NCI-H2107 treated with DMSO at 0.1 percent for 48 hours (cell line): ENCODE data around the gene CYP3A7.
A peak's percentile ranks its signal among the peaks of the same experiment; 100 is the strongest.
"Not testable (repeated sequence)": the region's sequence is repeated elsewhere in the genome, so short reads cannot be mapped to it uniquely, and the experiment has no call there.

Source experiments
- DNase-seq: peaks from one replicate; lab custom pipeline; 2025; ENCODE audit not compliant: unreplicated experiment; lab: John Stamatoyannopoulos, UW

CYP3A7 gene

DNA sequence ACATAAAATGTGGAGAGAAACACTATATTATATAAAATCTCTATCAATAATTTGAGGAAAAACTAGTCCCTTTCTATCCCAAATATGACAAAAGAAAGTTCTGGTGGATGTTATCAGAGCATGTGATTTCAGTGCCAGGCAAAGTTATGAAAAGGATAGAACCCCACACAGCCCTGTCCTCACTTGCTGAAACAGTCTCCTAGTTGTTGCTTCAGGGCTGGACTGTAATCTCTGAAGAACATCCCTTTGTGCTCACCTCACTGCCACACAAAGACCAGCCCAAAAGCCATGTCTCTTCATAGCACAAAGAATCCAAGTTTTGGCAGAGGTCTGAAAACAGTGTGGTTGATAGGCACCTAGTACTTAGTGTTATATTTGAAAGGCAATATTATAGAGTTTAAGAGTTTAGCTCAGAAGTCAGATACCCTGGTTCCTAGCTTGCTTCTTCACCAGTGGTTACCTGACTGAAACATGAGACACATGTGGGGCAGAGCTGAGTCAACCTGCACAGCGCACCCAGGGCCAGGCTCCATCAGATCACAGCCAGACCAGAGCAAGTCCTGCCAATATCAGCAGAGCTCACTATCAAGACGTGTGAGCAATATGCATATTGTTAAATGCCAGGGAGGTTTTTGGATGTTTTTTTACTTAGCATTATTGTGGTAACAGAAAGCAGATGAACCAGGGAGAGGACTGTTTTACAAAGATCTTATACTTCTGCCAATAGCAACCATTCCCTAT lies 25.0 kb downstream of the CYP3A7 start:
- DNase-seq = no peak

DNA sequence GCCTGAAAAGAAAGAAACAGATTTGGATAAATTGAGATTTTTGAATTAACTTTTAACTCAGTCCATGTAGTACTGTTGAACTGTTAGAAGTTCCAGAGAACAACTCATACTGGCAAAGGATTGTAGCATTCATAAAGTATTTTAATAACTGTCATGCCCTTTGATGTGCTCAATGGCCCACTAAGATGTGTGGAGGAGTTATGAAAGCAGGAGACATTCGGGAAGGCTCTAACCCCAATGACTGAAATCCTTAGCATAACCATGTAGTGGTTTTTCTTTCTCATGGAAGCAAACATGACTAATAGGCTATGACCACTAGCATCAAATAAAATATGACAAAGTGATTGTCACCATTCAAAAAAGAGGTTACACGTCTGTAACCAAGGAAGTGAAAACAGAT lies 25.7 kb downstream of the CYP3A7 start:
- no peak for DNase-seq

GRCh38 chr7:99707096-99707495 lies 27.9 kb downstream of the CYP3A7 start:
- no peak for DNase-seq

DNA sequence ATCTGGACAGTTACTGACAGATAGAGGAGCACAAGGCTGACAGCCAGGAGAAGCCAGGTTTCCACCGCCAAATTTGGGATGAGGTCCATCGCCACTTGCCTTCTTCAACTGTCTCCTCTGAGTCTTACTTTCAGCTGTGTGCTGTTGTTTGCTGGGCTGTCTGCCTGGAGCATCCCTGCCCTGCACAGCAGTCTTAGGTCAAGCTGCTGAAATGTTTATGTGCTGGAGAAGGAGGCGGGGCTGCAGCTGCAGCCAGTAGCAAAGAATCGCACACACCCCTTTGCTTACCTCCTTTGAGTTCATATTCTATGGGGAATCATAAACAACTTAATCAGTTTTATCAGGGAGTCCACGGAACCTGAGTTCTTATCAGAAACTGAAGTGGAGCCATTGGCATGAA lies 35.0 kb downstream of the CYP3A7 start:
- no peak for DNase-seq

DNA sequence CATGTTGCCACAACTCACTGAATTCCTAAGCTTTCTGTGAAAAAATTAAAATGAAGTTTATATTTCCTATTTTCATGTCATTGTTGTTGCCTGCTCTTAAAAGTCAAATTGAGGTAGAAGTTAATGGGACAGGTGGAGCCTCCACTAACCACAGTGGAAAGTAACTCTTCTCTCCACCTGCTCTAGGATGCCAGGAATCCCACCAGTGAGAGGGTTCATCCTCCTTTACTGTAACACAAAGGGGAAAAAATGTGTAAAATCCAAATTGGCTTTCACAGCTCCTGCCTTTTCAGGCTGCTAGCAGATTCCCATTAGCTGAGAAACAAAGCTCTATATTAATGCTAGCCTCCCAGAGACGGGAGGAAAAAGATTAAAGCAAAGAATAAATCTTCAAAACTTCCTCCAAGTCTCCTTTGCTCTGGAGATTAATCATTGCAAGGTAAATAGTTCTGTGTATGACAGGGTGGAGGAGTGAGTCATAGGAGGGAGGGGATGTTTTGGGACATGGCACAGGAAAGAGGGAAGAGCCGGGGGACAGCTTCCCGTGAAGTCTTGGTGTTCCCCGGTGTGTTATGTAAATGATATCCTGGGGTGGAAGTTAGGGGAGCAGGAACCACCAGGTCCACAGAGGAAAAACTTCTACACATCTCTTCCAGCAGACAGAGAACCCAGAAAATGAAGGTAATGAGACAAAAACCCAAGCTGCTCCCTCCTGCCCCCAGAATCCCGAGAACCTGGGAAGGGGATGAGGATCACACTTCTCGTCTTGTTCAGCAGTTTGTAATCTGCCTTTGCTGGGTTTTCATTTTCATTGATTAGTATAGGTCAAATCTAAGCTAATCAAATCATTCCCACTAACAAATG lies 35.9 kb downstream of the CYP3A7 start:
- DNase-seq = not testable (repeated sequence)

DNA sequence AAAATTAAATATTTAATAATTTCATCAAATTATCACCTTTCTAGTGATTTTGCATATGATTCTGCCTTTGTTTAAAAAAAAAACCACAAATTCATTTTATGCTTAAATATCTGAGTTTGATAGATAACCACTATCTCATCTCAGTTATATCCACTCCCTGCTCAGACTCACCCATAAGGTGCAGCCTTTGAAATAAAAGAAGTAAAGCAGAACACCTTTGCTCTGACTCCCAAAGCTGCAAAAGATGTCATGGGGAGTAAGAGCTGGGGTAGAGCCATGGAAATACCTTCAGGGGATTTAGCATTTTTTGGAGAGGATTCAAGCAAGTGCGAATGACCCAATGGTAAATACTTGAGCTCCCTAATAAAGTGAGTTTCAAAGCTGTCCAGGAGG lies 40.1 kb downstream of the CYP3A7 start:
- DNase-seq = no peak

DNA sequence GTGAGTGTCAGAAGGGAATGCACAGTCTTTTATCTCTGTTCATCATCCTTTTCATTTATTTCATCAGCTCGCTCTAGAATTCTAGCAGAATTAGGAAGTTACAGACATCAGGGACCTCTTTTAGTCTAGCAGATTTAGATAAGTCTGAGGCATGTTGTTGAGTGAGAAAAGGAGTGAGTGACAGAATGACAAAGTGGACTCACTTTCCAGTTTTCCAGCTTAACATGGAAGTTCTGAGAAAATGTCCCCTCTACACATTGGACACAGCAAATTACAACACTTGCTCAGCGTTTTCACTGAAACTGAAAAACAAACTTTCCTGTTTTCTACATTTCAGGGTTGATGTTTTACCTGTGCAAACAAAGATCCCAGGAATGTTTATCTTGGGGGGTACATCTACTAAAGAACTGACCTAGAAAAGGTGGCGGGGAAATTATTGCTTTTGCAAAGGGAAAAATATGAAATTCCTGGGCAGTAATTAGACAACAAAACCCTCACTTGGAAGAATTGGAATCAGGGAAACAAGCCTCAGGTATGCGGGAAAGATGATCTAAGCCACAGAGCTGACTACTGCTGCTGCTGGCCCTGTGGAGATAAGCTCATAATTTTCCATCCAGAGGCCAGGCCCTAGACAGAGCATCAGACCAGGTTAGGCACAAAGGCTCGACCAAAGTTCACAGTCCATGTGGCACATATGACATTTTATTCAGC lies 40.6 kb downstream of the CYP3A7 start:
- no peak for DNase-seq

- peak; percentile 30 for DNase-seq
Observed at GRCh38 chr7:99693427-99694200, 41.4 kb downstream of the CYP3A7 start.

DNA sequence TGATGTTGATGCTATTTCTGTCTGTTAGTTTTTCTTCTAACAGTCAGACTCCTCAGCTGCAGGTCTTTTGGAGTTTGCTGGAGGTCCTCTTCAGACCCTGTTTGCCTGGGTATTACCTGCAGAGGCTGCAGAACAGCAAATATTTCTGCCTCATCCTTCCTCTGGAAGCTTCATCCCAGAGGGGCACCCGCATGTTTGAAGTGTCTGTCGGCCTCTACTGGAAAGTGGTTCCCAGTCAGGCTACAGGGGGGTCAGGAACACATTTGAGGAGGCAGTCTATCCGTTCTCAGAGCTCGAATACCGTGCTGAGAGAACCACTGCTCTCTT lies 41.9 kb downstream of the CYP3A7 start:
- no peak for DNase-seq

DNA sequence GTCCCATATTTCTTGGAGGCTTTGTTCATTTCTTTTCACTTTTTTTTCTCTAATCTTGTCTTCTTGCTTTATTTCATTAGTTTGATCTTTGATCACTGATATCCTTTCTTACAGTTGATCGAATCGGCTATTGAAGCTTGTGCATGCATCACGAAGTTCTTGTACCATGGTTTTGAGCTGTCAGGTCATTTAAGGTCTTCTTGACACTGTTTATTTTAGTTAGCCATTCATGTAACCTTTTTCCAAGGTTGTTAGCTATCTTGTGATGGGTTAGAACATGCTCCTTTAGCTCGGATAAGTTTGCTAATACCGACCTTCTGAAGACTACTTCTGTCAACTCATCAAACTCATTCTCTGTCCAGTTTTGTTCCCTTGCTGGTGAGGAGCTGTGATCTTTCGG lies 42.4 kb downstream of the CYP3A7 start:
- DNase-seq = not testable (repeated sequence)

- DNase-seq = not testable (repeated sequence)
Observed at GRCh38 chr7:99691658-99692057, 43.3 kb downstream of the CYP3A7 start.

- not testable (repeated sequence) for DNase-seq
Observed at GRCh38 chr7:99690918-99691317, 44.1 kb downstream of the CYP3A7 start.

- DNase-seq = not testable (repeated sequence)
Observed at GRCh38 chr7:99685871-99686608, 49.0 kb downstream of the CYP3A7 start.

DNA sequence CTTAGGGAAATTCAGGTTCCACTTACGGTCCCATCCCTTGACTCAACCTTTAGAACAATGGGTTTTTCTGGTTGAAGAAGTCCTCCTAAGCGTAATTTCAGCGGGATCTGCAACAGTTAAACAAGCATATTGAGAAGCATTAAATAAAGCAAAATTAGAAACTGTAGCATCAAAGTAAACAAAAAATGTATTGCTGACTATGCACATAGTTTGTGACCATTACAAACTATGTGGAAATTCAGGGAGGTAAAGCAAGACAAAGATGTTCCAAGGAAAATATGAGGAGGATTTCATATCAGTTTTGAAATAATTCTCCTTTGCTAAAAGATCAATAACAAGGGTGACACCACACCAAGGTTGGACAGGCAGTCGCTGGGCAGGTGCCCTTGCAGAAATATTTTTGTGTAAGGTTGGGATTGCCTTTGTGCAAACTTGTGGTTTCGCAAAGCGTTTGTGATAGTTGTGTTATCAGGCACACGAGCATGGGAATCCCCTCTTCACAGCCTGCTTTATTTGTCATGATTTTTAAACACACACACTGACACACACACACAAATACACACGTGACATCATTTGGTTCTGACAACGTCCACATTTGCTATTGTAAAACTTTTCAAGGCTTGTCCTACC lies 49.8 kb downstream of the CYP3A7 start:
- no peak for DNase-seq

DNA sequence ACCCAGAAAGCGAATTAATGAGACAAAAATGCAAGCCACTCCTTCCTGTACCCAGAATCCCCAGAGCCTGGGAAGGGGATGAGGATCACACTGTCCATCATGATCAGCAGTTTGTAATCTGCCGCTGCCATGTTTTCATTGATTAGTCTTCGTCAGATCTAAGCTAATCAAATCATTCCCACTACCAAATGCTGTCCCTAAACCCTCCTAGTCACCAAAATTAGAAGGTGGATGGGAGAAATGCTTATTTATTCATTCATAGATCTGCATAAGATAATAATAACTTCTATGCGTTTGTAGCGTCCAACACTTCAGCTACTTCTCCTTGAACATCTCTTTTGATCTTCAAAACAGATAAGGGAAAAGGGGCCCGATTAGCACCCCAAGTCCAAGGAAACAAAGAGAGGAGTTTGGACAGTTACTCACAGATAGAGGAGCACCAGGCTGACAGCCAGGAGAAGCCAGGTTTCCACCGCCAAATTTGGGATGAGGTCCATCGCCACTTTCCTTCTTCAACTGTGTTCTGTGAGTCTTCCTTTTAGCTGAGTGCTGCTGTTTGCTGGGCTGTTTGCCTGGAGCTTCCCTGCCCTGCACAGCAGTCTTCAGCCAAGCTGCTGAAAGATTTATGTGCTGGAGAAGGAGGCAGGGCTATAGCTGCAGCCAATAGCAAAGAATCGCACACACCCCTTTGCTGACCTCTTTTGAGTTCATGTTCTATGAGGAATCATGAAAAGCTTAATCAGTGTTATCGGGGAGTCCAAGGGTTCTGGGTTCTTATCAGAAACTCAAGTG lies 55.4 kb downstream of the CYP3A7 start, which contains the start of gene CYP3A5:
TSS of gene CYP3A5 (minus strand) at position 597 of the 792 bp plus-strand sequence. CDS start at position 497, 100 bp downstream.
- DNase-seq = no peak

GRCh38 chr7:99679032-99679399 lies 56.0 kb downstream of the CYP3A7 start:
- no peak for DNase-seq

DNA sequence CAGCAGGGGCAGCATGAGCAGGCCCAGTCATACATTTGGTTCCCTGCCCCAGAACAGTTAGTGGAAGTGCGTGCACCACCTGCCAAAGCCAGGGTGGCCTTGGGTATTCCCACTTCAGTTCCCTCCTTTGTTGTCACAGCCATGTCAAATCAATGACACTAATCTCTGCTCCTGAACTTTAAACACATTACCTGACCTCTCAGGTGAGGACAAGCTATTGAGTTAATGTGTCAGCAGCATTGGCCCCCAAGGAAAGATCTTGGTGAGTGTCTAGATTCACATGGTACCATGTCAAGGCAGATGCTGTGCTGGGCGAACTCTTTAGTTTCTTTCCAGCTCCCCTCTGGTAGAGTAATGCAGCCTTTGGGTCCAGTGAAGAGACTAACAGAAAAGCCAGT lies 57.3 kb downstream of the CYP3A7 start:
- no peak for DNase-seq

DNA sequence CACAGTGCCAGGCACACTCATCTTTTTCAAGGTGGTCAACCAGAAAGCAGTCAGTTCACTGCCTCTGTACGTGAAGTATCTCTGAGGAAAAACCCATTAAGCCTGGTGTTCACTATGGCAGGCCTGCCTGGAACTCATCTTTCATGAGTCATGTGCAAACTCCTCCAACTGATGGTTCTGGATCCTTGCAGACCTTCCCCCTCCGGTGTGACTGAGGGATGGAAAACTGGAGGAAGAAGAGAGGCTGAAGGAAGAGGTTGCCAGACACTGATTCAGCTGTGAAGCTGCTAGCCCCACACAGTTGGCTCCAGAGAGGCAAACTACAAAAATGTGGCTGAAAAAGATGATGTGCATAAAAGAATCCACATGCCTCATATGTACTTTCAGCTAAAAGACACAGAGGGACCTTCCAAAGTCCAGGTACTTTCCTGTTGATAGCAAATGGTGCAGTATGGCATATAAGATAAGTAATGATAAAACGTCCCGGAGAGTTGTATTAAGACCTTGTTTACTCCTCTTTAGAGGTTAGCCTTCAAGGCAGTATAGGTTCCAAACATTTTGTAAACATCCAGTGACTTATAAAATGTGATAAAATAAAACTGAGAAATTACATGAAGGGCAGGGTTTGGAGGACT lies 57.9 kb downstream of the CYP3A7 start:
- no peak for DNase-seq
